Stimulated activated naive CD8-positive, alpha-beta T cell treated with anti-CD3 and anti-CD28 coated beads, Interleukin-15, Interleukin-2, amounts not matched to agents 100 ng/mL and 50 ng/mL, for 24 hours (primary cell): ENCODE measurements around the gene CADM2.

ENCODE experiments used
- H3K27ac Mint-ChIP-seq: one replicate; pipeline ENCODE4 v1.8.0; 2021; ENCODE audit warnings: mild to moderate bottlenecking, mixed read lengths
- H3K27me3 Mint-ChIP-seq: one replicate; pipeline ENCODE4 v1.8.0; 2021; ENCODE audit warnings: mixed read lengths
- H3K36me3 Mint-ChIP-seq: one replicate; pipeline ENCODE4 v1.8.0; 2021; ENCODE audit warnings: low read depth, mixed read lengths
- H3K4me1 Mint-ChIP-seq: one replicate; pipeline ENCODE4 v1.8.0; 2021; ENCODE audit warnings: low read depth, mixed read lengths
- H3K4me3 Mint-ChIP-seq: one replicate; pipeline ENCODE4 v1.8.0; 2021; ENCODE audit warnings: mild to moderate bottlenecking, mixed read lengths
- H3K9me3 Mint-ChIP-seq: one replicate; pipeline ENCODE4 v1.8.0; 2021; ENCODE audit warnings: mixed read lengths

The CADM2 gene

DNA sequence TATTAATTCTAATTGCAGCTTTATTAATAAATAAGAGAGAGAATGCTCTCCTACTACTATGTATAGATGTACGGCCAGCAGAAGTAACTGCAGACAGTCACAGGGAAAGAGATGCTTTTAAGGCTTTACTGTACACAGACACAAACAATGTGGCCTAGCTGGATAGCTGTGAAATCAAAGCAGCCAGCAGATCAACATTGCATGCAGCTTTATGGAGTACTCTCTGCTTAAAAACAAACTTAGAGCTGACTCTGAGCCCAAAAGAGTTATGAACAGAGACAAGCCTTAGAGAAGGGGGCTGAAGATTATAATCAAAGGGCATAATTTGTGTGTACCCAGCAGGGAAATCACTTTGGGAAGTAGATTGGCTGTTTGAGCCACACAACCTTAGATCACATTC is 47.2 kb downstream of the CADM2 start:
- H3K9me3 Mint-ChIP-seq: peaks cover 5% of the 10 kb centered on the region
- no peaks in the 10 kb centered on the region for H3K4me1 Mint-ChIP-seq
- H3K36me3 Mint-ChIP-seq: no peaks in the 10 kb centered on the region
- no peak overlapping the region for H3K27ac Mint-ChIP-seq
- H3K27me3 Mint-ChIP-seq: no peaks in the 10 kb centered on the region
- no peak overlapping the region for H3K4me3 Mint-ChIP-seq

DNA sequence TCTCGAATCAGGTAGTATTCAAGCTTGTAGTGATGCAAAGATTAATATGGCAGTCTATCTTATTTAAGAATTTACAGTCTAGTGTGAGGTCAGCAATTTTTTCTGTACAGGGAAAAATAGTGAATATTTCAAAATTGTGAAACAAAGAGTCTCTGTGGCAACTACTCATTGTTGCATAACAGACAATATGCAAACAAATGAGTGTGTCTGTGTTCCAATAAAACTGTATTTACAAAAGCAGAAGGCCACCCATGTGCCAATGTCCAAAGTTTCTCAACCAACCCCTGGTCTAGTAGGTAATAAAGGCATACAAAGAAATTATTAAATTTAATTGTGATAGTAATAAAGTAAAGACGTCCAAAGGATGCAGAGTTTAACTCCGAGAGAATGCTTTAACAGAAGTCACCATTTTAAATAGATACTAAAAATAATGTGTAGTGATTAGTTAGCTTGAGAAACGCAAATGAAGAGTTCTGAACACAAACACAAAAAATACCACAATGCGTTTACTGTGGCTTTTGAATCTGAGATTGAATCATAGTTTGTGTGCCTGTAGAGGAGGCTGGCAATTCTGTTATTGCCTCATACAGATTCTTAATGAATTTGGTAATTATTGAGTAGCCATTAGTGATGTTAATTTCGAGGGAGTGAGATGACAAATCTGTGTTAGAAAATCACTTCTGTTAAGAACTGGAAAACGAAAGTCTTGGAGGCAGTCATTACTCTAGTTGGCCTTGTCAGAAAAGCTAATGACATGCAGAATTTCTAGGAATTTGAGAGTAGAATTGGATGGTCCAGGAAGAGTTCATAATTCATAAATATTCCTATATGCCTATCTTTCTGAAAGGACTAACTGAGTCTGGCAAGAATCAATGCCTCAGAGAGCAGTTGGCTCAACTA is 48.7 kb downstream of the CADM2 start:
- Mint-ChIP-seq H3K27me3 (no peaks in the 10 kb centered on the region), H3K36me3 (no peaks in the 10 kb centered on the region), H3K9me3 (peaks cover 5% of the 10 kb centered on the region)

DNA sequence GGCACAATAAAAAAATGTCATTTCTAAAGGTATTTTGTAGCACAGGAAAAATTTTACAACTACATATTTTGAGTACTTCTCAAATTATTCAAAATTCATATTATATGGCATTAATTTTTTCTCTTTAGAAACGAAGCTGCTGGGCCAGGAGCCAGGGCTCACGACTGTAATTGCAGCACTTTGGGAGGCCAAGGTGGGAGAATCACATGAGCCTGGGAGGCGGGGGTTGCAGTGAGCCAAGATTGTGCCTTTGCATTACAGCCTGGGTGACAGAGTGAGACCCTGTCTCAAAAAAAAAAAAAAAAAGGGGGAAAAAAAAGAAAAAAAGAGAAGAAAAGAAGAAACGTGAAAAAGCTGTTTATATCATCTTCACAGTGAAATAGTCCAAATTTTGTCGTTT is 62.0 kb downstream of the CADM2 start:
- Mint-ChIP-seq H3K4me1 (no peaks in the 10 kb centered on the region), H3K27me3 (no peaks in the 10 kb centered on the region), H3K27ac (no peak overlapping the region), H3K36me3 (no peaks in the 10 kb centered on the region), H3K4me3 (no peak overlapping the region), H3K9me3 (peaks cover 2% of the 10 kb centered on the region)

More for the DNA sequence above, 48.7 kb downstream of the CADM2 start:
- no peak overlapping the region for H3K27ac Mint-ChIP-seq
- no peaks in the 10 kb centered on the region for H3K4me1 Mint-ChIP-seq
- no peak overlapping the region for H3K4me3 Mint-ChIP-seq

DNA sequence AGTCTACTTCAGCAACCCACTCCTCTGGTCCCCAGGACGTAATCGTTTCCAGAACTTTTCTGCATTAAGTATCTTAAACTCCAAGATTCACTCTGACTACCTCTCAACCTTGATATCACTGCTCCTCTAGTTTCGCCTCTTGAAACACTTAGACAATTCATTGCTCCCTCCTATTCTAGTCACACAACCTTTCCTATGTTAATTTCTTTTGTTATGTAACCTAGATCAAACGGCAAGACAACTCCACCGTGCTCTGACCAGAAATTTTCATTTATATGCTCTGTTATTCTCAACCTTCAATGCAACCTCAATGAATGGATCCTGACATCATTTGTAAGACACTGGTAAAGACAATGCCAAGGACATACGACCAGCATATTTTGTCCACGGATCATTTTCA is 71.3 kb downstream of the CADM2 start:
- no peaks in the 10 kb centered on the region for H3K4me1 Mint-ChIP-seq

DNA sequence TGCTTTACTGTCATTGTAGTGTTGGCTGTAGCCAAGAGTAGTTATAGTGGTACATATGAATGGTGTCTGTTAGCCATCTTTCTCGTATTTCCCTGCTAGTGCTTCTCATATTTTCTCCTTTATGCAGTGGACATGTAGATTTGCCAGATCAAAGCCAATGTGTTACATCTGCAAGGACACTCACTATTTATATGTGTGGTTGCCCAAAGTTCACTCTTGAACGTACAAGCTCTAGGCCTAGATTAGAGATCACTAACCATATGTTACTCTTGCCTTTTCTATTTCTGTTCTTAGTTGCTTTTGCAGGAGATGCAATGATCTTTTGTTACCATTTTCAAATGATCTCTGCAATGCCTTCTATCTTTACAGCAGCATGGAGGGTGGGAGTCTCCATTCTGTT is 78.4 kb downstream of the CADM2 start:
- Mint-ChIP-seq H3K4me3 (no peak overlapping the region), H3K27ac (no peak overlapping the region), H3K27me3 (no peaks in the 10 kb centered on the region), H3K4me1 (no peaks in the 10 kb centered on the region), H3K9me3 (peaks cover 23% of the 10 kb centered on the region), H3K36me3 (no peaks in the 10 kb centered on the region)

More for the DNA sequence above, 71.3 kb downstream of the CADM2 start:
- peaks cover 7% of the 10 kb centered on the region for H3K9me3 Mint-ChIP-seq
- no peak overlapping the region for H3K4me3 Mint-ChIP-seq
- no peaks in the 10 kb centered on the region for H3K36me3 Mint-ChIP-seq
- H3K27me3 Mint-ChIP-seq: no peaks in the 10 kb centered on the region
- H3K27ac Mint-ChIP-seq: no peak overlapping the region

DNA sequence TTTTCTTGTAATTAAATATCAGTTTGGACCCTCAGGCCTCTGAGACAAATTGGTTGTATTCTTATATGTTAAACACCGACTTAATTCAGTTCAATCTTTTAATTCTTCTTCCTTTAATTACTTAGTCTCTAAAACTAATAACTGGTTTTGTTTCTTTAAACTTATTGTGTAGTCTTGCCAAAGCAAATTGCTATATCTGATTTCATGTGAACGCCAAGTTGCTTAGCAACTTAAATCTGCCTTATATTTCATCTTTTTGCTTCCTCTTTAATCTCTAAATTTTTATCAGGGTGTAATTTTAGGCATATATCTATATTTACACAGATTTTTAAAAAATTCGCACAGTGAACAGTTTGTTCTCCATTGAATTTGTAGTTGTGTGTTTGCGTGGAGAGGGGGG is 82.2 kb downstream of the CADM2 start:
- Mint-ChIP-seq H3K27ac (no peak overlapping the region), H3K36me3 (no peaks in the 10 kb centered on the region), H3K4me3 (no peak overlapping the region), H3K27me3 (no peaks in the 10 kb centered on the region), H3K9me3 (peaks cover 16% of the 10 kb centered on the region), H3K4me1 (no peaks in the 10 kb centered on the region)

DNA sequence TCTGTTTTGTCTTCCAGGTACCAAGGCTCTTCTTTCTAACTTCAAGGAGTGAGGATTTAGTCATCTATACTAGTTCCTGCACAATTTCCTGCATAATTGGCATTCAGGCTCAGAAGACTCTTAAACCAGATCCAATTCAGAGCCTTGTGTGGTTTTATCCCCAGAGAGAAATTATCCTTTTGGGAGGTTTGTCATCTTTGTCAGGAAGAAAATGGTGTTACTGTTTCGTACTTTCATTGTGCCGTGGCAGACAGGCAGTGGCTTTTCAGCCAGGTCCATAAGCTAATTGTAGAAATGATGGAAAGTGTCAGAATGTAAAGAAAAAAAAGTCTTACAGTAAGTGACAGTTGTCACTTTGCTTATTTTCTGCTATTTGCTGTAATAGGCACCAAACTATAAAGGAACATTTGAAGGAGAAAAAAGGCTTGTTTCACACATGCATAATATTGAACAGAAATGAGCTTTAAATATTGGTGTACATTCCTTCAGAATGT is 82.8 kb downstream of the CADM2 start:
- H3K9me3 Mint-ChIP-seq: peaks cover 16% of the 10 kb centered on the region
- no peaks in the 10 kb centered on the region for H3K4me1 Mint-ChIP-seq
- H3K27me3 Mint-ChIP-seq: no peaks in the 10 kb centered on the region
- H3K36me3 Mint-ChIP-seq: no peaks in the 10 kb centered on the region
- H3K4me3 Mint-ChIP-seq: no peak overlapping the region
- no peak overlapping the region for H3K27ac Mint-ChIP-seq

DNA sequence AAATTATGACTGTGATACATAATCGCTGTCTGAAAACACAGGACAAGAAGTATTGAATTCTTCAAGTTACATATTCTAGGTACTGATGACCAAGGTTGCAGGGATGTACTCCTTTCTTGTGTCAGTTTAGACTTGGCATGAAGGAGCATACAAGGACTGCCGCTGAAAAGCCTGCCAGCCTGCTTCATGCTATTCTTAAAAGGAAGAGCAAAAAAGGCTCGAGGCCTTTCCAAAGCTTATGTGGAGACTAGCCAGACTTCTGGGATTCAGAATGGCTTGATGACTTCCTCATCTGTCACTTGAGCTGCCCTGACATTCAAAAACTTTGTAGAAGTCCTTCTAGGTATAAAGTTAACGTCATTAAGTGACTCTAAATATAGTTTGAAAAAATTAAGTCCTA is 92.0 kb downstream of the CADM2 start:
- no peaks in the 10 kb centered on the region for H3K36me3 Mint-ChIP-seq
- H3K4me1 Mint-ChIP-seq: no peaks in the 10 kb centered on the region
- H3K4me3 Mint-ChIP-seq: no peak overlapping the region
- H3K9me3 Mint-ChIP-seq: peaks cover 12% of the 10 kb centered on the region
- no peaks in the 10 kb centered on the region for H3K27me3 Mint-ChIP-seq
- no peak overlapping the region for H3K27ac Mint-ChIP-seq

DNA sequence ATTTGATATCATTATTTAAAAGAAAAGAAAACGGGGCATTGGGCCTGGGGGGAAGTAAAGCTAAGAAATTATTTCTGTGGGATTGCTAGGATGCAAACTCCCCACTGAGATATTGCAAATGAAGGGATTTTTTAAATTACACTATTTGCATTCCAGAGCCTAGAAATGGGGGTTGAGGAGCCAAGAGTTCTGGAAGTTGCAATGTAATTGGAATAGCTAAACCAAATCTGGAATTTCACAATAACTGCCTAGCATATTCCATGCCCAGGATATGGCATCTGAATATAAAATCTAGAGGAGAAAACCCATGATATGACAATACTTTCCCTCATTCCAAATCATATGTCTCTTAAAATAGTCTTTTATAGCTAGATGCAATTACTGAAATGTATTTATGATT is 93.0 kb downstream of the CADM2 start:
- no peaks in the 10 kb centered on the region for H3K36me3 Mint-ChIP-seq
- H3K27me3 Mint-ChIP-seq: no peaks in the 10 kb centered on the region
- H3K27ac Mint-ChIP-seq: no peak overlapping the region
- H3K9me3 Mint-ChIP-seq: peaks cover 12% of the 10 kb centered on the region
- no peak overlapping the region for H3K4me3 Mint-ChIP-seq
- H3K4me1 Mint-ChIP-seq: no peaks in the 10 kb centered on the region

DNA sequence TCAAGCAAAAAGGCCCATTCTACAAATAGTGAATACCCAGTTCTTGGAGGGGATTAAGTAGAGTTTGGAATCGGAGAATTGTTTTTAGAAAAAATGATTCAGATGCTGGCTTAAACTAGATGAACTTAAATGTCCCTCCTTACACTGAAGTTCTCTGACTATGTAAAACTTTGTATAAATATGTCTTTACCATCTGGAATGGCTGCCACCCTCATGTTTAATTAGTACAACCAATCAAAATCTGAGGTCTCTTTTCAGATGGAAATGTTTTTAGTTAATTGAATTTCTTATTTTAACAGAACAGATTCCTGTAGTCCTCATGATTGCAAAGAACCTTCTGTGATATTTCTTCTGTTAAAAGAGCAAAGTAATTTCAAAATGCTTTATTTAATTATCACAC is 94.8 kb downstream of the CADM2 start:
- no peaks in the 10 kb centered on the region for H3K36me3 Mint-ChIP-seq
- H3K27ac Mint-ChIP-seq: no peak overlapping the region
- H3K4me3 Mint-ChIP-seq: no peak overlapping the region
- H3K27me3 Mint-ChIP-seq: no peaks in the 10 kb centered on the region
- H3K4me1 Mint-ChIP-seq: no peaks in the 10 kb centered on the region
- peaks cover 5% of the 10 kb centered on the region for H3K9me3 Mint-ChIP-seq

DNA sequence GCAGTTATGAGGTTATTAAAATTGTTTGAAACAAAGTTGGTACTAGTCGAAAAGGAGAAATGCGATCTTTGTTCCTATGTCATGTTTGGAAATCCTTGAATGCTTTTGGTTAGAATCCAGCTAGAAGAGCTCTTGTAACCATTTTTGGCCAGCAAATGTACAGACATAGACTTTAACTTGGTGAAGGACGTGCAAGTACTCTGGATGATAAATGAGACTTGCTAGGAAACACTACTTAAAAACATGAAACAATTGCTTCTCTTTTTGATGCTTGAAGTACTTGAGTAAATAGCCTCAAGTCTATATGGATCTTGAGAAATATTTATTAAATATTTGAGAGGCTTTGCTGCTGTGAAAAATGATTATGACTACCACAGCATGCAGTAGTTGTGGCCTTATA is 95.8 kb downstream of the CADM2 start:
- H3K36me3 Mint-ChIP-seq: no peaks in the 10 kb centered on the region
- no peak overlapping the region for H3K4me3 Mint-ChIP-seq

DNA sequence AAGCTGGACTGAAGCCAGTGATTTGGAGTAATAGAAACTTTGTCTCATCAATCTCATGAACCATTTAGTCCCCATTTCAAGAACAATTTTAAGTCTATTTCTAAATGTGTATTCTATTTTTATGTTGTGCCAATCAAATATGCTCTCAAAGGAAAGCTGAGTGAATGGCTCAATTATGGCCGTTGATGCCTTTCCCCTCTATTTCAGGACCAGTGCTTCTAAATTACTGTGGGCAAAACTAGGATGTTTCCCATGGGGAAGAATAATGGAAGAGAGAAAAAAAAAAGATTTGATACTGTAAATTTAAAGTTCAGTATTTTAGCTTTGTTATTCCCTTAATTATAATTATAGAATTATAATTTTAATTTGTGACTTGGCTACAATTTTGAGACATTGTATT is 110.1 kb downstream of the CADM2 start:
- Mint-ChIP-seq H3K4me1 (no peaks in the 10 kb centered on the region), H3K4me3 (no peak overlapping the region), H3K36me3 (no peaks in the 10 kb centered on the region), H3K27me3 (no peaks in the 10 kb centered on the region), H3K9me3 (no peaks in the 10 kb centered on the region), H3K27ac (no peak overlapping the region)

More for the DNA sequence above, 95.8 kb downstream of the CADM2 start:
- no peaks in the 10 kb centered on the region for H3K9me3 Mint-ChIP-seq
- no peaks in the 10 kb centered on the region for H3K27me3 Mint-ChIP-seq
- no peak overlapping the region for H3K27ac Mint-ChIP-seq
- no peaks in the 10 kb centered on the region for H3K4me1 Mint-ChIP-seq

DNA sequence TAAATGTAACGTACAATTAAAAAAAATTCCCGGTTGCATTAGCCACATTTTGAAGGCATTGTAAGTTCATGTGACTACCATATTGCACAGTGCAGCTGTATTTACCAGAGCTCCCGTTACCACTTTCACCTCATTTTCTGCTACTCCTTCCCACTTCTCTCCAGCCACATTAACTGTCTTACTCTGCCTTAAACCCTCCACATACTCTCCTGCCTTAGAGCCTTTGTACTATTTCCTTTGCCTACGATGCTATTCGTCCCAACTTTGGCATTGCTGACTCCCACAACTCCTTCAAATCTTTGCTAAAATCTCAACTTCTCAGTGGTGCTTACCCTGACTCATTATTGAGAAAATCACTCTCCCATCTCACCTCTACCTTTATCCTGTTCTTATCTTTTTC is 115.2 kb downstream of the CADM2 start:
- peaks cover 4% of the 10 kb centered on the region for H3K9me3 Mint-ChIP-seq
- H3K36me3 Mint-ChIP-seq: no peaks in the 10 kb centered on the region
- no peak overlapping the region for H3K27ac Mint-ChIP-seq
- no peak overlapping the region for H3K4me3 Mint-ChIP-seq
- no peaks in the 10 kb centered on the region for H3K4me1 Mint-ChIP-seq
- H3K27me3 Mint-ChIP-seq: no peaks in the 10 kb centered on the region

DNA sequence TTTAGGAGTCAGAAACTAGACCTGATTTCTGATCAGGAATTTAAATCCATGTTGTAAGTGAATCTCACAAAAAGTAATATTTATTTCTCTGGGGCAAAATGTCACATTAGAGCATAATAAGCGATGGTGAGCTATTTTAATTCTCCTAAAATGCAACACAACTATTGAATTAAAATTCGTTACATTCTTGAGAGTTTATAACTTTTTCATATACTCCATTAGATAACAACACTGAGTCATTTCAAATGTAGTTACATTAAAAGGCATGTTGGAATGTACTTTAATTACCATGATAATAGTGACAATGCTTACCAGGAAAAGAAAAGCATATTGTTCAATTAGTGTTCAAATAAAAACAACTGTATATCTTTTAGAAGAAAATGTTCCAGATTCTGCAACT is 116.9 kb downstream of the CADM2 start:
- Mint-ChIP-seq H3K9me3 (peaks cover 4% of the 10 kb centered on the region), H3K4me3 (no peak overlapping the region), H3K27me3 (no peaks in the 10 kb centered on the region), H3K27ac (no peak overlapping the region), H3K4me1 (no peaks in the 10 kb centered on the region), H3K36me3 (no peaks in the 10 kb centered on the region)

DNA sequence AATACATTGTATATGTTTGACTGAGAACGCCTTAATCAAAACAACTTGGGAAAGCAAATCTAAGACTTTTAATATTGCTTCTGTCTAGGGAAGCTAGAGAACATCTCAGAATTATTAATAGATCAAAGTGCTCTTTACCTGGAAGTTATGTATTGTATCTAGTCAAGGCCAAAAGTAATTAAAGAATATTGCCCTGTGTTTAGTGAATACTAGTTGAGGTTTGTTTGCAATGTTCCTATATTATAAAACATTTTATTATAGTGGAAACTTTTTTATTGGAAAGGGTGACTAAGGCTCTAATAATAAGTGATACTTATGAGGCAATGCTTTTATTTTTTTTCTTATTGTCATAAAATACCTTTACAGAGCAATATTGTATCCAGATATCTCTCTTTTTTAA is 118.2 kb downstream of the CADM2 start:
- no peak overlapping the region for H3K4me3 Mint-ChIP-seq
- no peak overlapping the region for H3K27ac Mint-ChIP-seq
- peaks cover 4% of the 10 kb centered on the region for H3K9me3 Mint-ChIP-seq
- no peaks in the 10 kb centered on the region for H3K4me1 Mint-ChIP-seq
- no peaks in the 10 kb centered on the region for H3K27me3 Mint-ChIP-seq
- H3K36me3 Mint-ChIP-seq: no peaks in the 10 kb centered on the region
